ENCODE measurements around the gene NOP10.
"Not testable (repeated sequence)": the region's sequence is repeated elsewhere in the genome, so short reads cannot be mapped to it uniquely, and the experiment has no call there.

Gene NOP10

GRCh38 chr15:34358948-34359347, 16.0 kb upstream of the NOP10 start:
- DNase-seq (ENCODE audit: low read depth in 2 of 2): no peak

GRCh38 chr15:34358367-34358766, 15.4 kb upstream of the NOP10 start:
- DNase-seq (ENCODE audit: low read depth in 2 of 2): no peak

GRCh38 chr15:34357653-34358052, 14.7 kb upstream of the NOP10 start:
- no peak for DNase-seq (ENCODE audit: low read depth in 2 of 2)

- DNase-seq (ENCODE audit: low read depth in 2 of 2): no peak
Observed at GRCh38 chr15:34355241-34355640, 12.3 kb upstream of the NOP10 start.

- no peak for DNase-seq (ENCODE audit: low read depth in 2 of 2)
Observed at GRCh38 chr15:34354286-34354685, 11.3 kb upstream of the NOP10 start.

- no peak for DNase-seq (ENCODE audit: low read depth in 2 of 2)
Observed at GRCh38 chr15:34353627-34354026, 10.7 kb upstream of the NOP10 start.

GRCh38 chr15:34352996-34353395, 10.1 kb upstream of the NOP10 start:
- DNase-seq (ENCODE audit: low read depth in 2 of 2): not testable (repeated sequence)

- DNase-seq (ENCODE audit: low read depth in 2 of 2): no peak
Observed at GRCh38 chr15:34349769-34350168, 6.8 kb upstream of the NOP10 start.

- DNase-seq (ENCODE audit: low read depth in 2 of 2): no peak
Observed at GRCh38 chr15:34348735-34349300, 5.9 kb upstream of the NOP10 start.

- no peak for DNase-seq (ENCODE audit: low read depth in 2 of 2)
Observed at GRCh38 chr15:34347951-34348638, 5.2 kb upstream of the NOP10 start.

GRCh38 chr15:34342213-34342736, 661 bp downstream of the NOP10 start:
- not testable (repeated sequence) for DNase-seq (ENCODE audit: low read depth in 2 of 2)

GRCh38 chr15:34341381-34342212, 1.3 kb downstream of the NOP10 start:
- DNase-seq (ENCODE audit: low read depth in 2 of 2): no peak

- DNase-seq (ENCODE audit: low read depth in 2 of 2): no peak
Observed at GRCh38 chr15:34339946-34340345, 3.0 kb downstream of the NOP10 start.

- no peak for DNase-seq (ENCODE audit: low read depth in 2 of 2)
Observed at GRCh38 chr15:34338347-34338746, 4.6 kb downstream of the NOP10 start.

GRCh38 chr15:34337557-34338306, 5.2 kb downstream of the NOP10 start, which contains the start of gene SLC12A6:
TSS of gene SLC12A6 (minus strand) at chr15:34337781. CDS start at chr15:34336680, 1,101 bp downstream.
- DNase-seq (ENCODE audit: low read depth in 2 of 2): peak; percentile 77 to 82

- DNase-seq (ENCODE audit: low read depth in 2 of 2): no peak
Observed at GRCh38 chr15:34336991-34337556, 5.9 kb downstream of the NOP10 start.

- DNase-seq (ENCODE audit: low read depth in 2 of 2): no peak
Observed at GRCh38 chr15:34336231-34336990, 6.5 kb downstream of the NOP10 start.

GRCh38 chr15:34335176-34336032, 7.5 kb downstream of the NOP10 start:
- DNase-seq (ENCODE audit: low read depth in 2 of 2): no peak

- no peak for DNase-seq (ENCODE audit: low read depth in 2 of 2)
Observed at GRCh38 chr15:34334672-34335071, 8.3 kb downstream of the NOP10 start.
